Neuronal stem cell (in vitro differentiated cells): Measurements from ENCODE around the gene CHKA.

Source experiments
- DNase-seq: peaks from one replicate; pipeline ENCODE4 v3.0.0-alpha.2; 2013; ENCODE audit warnings: low spot score
- H2AFZ ChIP-seq: one replicate; pipeline ENCODE4 v1.6.1; 2013; ENCODE audit warnings: mild to moderate bottlenecking, low read length, inconsistent platforms
- H2AK5ac ChIP-seq: 2 replicates; pipeline ENCODE4 v1.6.1; 2013; ENCODE audit warnings: low read depth, mild to moderate bottlenecking, inconsistent platforms, low read length, moderate library complexity, mixed read lengths
- H2BK120ac ChIP-seq: 2 replicates; pipeline ENCODE4 v1.6.1; 2013; ENCODE audit warnings: low read depth, mild to moderate bottlenecking, inconsistent platforms, low read length, moderate library complexity, mixed read lengths
- H2BK12ac ChIP-seq: one replicate; pipeline ENCODE4 v1.6.1; 2013; ENCODE audit warnings: low read length, inconsistent platforms
- H2BK15ac ChIP-seq: 2 replicates; pipeline ENCODE4 v1.6.1; 2013; ENCODE audit warnings: mild to moderate bottlenecking, low read length, inconsistent platforms, mixed read lengths
- H2BK5ac ChIP-seq: one replicate; pipeline ENCODE4 v1.6.1; 2013; ENCODE audit warnings: inconsistent platforms, mild to moderate bottlenecking, low read length, moderate library complexity
- H3K14ac ChIP-seq: one replicate; pipeline ENCODE4 v1.6.1; 2013; ENCODE audit warnings: low read length, inconsistent platforms
- H3K18ac ChIP-seq: 2 replicates; pipeline ENCODE4 v1.6.1; 2013; ENCODE audit warnings: low read length, inconsistent platforms
- H3K23ac ChIP-seq: 2 replicates; pipeline ENCODE4 v1.6.1; 2013; ENCODE audit warnings: low read depth, mild to moderate bottlenecking, mixed read lengths, low read length, inconsistent platforms; ENCODE audit not compliant: poor library complexity
- H3K27ac ChIP-seq: replicated peaks from 3 replicates; pipeline ENCODE4 v1.5.1; 2013; ENCODE audit warnings: low read length, inconsistent platforms
- H3K27me3 ChIP-seq, 3 experiments: 2 replicates each; pipeline ENCODE4 v1.6.1; 2013; ENCODE audit warnings: low read length in 3 of 3, mild to moderate bottlenecking in 2 of 3, inconsistent platforms in 1 of 3, low read depth in 1 of 3, mixed read lengths in 1 of 3, moderate library complexity in 1 of 3; ENCODE audit not compliant: control insufficient read depth in 3 of 3, insufficient read depth in 3 of 3
- H3K36me3 ChIP-seq, 2 donors: replicated peaks in 1 of 2; 2 replicates each; pipeline ENCODE4 v1.6.1; 2013; ENCODE audit warnings: low read length in 2 of 2; ENCODE audit not compliant: control insufficient read depth in 2 of 2, insufficient read depth in 2 of 2
- H3K4ac ChIP-seq: 2 replicates; pipeline ENCODE4 v1.6.1; 2013; ENCODE audit warnings: inconsistent platforms, mild to moderate bottlenecking, low read length, moderate library complexity
- H3K4me1 ChIP-seq, 2 donors: 1 replicate in 1 of 2; 2 replicates in 1 of 2; pipeline ENCODE4 v1.6.1; 2013; ENCODE audit warnings: low read length in 2 of 2, low read depth in 1 of 2; ENCODE audit not compliant: control insufficient read depth in 2 of 2, insufficient read depth in 1 of 2
- H3K4me2 ChIP-seq: one replicate; pipeline ENCODE4 v1.6.1; 2013; ENCODE audit warnings: mild to moderate bottlenecking, low read length, inconsistent platforms; ENCODE audit not compliant: insufficient read depth, poor library complexity, severe bottlenecking
- H3K4me3 ChIP-seq, 2 donors: 2 replicates each; pipeline ENCODE4 v1.5.1; 2013; ENCODE audit warnings: low read length in 2 of 2, mild to moderate bottlenecking in 2 of 2, inconsistent platforms in 1 of 2, moderate library complexity in 1 of 2
- H3K79me1 ChIP-seq: one replicate; pipeline ENCODE4 v1.6.1; 2013; ENCODE audit warnings: low read depth, mild to moderate bottlenecking, inconsistent platforms, low read length, moderate library complexity
- H3K9ac ChIP-seq: one replicate; pipeline ENCODE4 v1.6.1; 2013; ENCODE audit warnings: mild to moderate bottlenecking, low read depth, low read length, inconsistent platforms; ENCODE audit not compliant: poor library complexity
- H3K9me3 ChIP-seq, 2 donors: replicated peaks in 1 of 2; 2 replicates each; pipeline versions ENCODE3 to v1.6.1; 2013; ENCODE audit warnings: low read length in 2 of 2, mild to moderate bottlenecking in 2 of 2, inconsistent platforms in 1 of 2, low read depth in 1 of 2, mixed read lengths in 1 of 2, moderate library complexity in 1 of 2; ENCODE audit not compliant: control insufficient read depth in 2 of 2, insufficient read depth in 1 of 2
- H4K8ac ChIP-seq: one replicate; pipeline ENCODE4 v1.6.1; 2013; ENCODE audit warnings: low read depth, mild to moderate bottlenecking, inconsistent platforms, low read length, moderate library complexity
- H4K91ac ChIP-seq: one replicate; pipeline ENCODE4 v1.6.1; 2013; ENCODE audit warnings: low read length, low read depth, mild to moderate bottlenecking, inconsistent platforms; ENCODE audit not compliant: poor library complexity
- WGBS, 2 donors: extraction: QIAGEN DNeasy Blood & Tissue Kit; methylation state at CpG; one replicate each; pipeline ENCODE4 v1.1.7; 2013; ENCODE audit warnings: missing lambda C conversion rate in 2 of 2, mixed read lengths in 1 of 2; ENCODE audit not compliant: insufficient read length in 2 of 2, insufficient replicate concordance in 1 of 2; ENCODE audit errors: extremely low coverage in 2 of 2; 5-methylcytosine and 5-hydroxymethylcytosine counted together

Gene CHKA

DNA sequence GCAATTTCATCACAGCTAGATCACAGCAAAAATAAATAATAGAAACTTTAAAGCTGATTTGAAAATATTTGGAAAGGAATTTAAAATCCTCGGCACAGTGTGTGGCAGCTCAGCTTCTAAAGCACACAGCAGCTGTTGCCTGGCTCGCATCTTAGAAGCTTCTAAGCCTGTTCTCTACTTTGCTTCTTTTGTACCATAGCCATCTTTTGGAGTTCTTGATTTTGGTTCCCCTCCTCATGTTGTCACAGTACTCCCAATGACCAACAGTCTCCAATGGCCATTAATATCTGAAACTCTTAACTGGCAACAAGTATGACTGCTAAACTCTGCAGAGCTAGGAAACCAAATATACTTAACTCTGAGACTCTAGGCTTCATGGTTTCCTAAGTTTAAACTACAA is 28.8 kb downstream of the CHKA start:
- no peaks in the 10 kb centered on the region for H3K9me3 ChIP-seq
- no peak overlapping the region for H3K23ac ChIP-seq
- H3K36me3 ChIP-seq: peaks cover 2 to 33% of the 10 kb centered on the region in 2 donors
- no peak overlapping the region for H2BK15ac ChIP-seq
- no peak overlapping the region for H3K4ac ChIP-seq
- no peaks in the 10 kb centered on the region for H3K79me1 ChIP-seq
- H3K4me1 ChIP-seq: peaks cover 0 to 6% of the 10 kb centered on the region in 2 donors
- H3K18ac ChIP-seq: no peak overlapping the region
- no peak overlapping the region for H2AK5ac ChIP-seq
- no peak overlapping the region for H4K8ac ChIP-seq
- H3K4me2 ChIP-seq: no peak overlapping the region
- H3K14ac ChIP-seq: no peak overlapping the region
- no CpG with 5 or more reads among the region's 2 CpGs for WGBS, 2 donors
- H3K4me3 ChIP-seq: no peak overlapping the region
- DNase-seq: no peak
- no peak overlapping the region for H3K9ac ChIP-seq
- H2BK5ac ChIP-seq: no peak overlapping the region
- no peak overlapping the region for H3K27ac ChIP-seq
- no peak overlapping the region for H2BK12ac ChIP-seq
- no peak overlapping the region for H4K91ac ChIP-seq
- no peak overlapping the region for H2AFZ ChIP-seq
- no peaks in the 10 kb centered on the region for H3K27me3 ChIP-seq
- no peak overlapping the region for H2BK120ac ChIP-seq

DNA sequence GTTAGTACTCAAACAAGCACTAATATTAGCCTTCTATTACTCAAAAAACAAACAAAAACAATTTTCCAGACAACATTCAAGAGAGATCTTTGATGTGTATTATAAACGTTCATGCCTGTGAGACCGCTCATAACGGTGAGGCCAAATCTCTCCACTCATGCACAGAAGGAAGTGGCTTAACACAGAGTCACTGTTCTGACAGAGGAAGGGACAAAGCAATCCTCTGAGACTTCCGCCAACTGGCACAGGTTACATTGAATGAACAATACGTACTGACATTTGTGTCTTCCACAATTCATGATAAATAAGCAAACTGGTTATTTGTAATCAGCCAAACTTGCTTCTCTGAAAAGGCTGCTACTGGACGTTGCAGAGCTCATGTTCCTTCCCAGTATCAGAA is 30.5 kb downstream of the CHKA start:
- Histone ChIP-seq H3K4me3 (no peak overlapping the region), H3K79me1 (no peaks in the 10 kb centered on the region), H3K14ac (no peak overlapping the region), H3K36me3 (peaks cover 2 to 27% of the 10 kb centered on the region in 2 donors), H3K18ac (no peak overlapping the region), H2AFZ (no peak overlapping the region), H3K23ac (no peak overlapping the region), H3K9me3 (no peaks in the 10 kb centered on the region), H4K8ac (no peak overlapping the region), H2BK15ac (no peak overlapping the region), H3K4me1 (peaks cover 0 to 6% of the 10 kb centered on the region in 2 donors), H2BK120ac (no peak overlapping the region), H2BK5ac (no peak overlapping the region), H4K91ac (no peak overlapping the region), H3K27ac (no peak overlapping the region), H2AK5ac (no peak overlapping the region), H3K4me2 (no peak overlapping the region), H2BK12ac (no peak overlapping the region), H3K4ac (no peak overlapping the region), H3K9ac (no peak overlapping the region), H3K27me3 (no peaks in the 10 kb centered on the region)
- WGBS, 2 donors: no CpG with 5 or more reads among the region's 6 CpGs
- DNase-seq: no peak

DNA sequence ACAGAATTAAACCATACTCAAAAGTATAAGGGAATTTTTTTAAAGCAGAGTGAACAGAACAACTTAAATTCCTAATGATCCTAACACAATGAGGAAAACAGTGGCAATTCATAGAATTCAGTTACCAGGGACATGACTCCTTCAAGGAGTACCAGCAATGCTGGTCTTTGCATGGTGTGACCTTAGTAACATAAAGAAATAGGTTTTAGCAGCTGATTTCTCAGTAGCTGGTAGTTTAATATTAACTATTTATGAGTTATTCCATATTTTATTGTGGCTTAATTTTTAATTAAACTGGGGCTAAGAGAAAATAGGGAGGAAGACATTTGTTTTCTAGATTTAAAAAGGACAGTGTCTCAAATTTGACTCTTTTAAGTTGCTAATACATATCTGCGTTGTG is 30.9 kb downstream of the CHKA start:
- WGBS, 2 donors: no CpG with 5 or more reads among the region's 1 CpG
- H3K9ac ChIP-seq: no peak overlapping the region
- no peak overlapping the region for H3K27ac ChIP-seq
- no peak overlapping the region for H3K18ac ChIP-seq
- no peak overlapping the region for H3K4ac ChIP-seq
- no peaks in the 10 kb centered on the region for H3K27me3 ChIP-seq
- peaks cover 0 to 6% of the 10 kb centered on the region in 2 donors for H3K4me1 ChIP-seq
- H3K9me3 ChIP-seq: no peaks in the 10 kb centered on the region
- no peak overlapping the region for H2BK5ac ChIP-seq
- H4K8ac ChIP-seq: no peak overlapping the region
- H3K14ac ChIP-seq: no peak overlapping the region
- H2AFZ ChIP-seq: no peak overlapping the region
- H2BK12ac ChIP-seq: no peak overlapping the region
- no peak overlapping the region for H3K4me2 ChIP-seq
- no peak for DNase-seq
- no peak overlapping the region for H2AK5ac ChIP-seq
- H3K23ac ChIP-seq: no peak overlapping the region
- H2BK120ac ChIP-seq: no peak overlapping the region
- peaks cover 2 to 27% of the 10 kb centered on the region in 2 donors for H3K36me3 ChIP-seq
- H2BK15ac ChIP-seq: no peak overlapping the region
- no peak overlapping the region for H3K4me3 ChIP-seq
- no peaks in the 10 kb centered on the region for H3K79me1 ChIP-seq
- no peak overlapping the region for H4K91ac ChIP-seq

DNA sequence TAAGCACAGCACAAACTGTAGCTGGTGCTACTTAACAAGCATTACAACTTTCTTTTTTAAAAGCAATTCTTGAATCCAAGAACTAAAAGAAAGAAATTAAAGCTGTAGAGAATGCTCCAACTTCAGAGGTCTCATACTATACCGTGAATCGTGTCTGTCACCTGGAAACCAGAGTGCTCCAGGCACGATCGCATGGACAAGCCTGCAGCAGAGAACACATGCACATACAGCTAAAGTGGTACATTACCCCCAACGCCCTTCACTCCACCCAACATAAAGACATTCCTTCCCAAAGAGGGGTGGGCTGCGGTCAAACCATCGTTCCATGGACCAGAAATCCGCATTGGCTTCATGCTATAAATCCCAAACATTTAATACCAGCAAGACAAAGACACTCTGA is 31.5 kb downstream of the CHKA start:
- H2AFZ ChIP-seq: no peak overlapping the region
- no peaks in the 10 kb centered on the region for H3K27me3 ChIP-seq
- H3K14ac ChIP-seq: no peak overlapping the region
- no peaks in the 10 kb centered on the region for H3K9me3 ChIP-seq
- H3K27ac ChIP-seq: no peak overlapping the region
- WGBS, 2 donors: no CpG with 5 or more reads among the region's 8 CpGs
- no peak overlapping the region for H3K4ac ChIP-seq
- H2AK5ac ChIP-seq: no peak overlapping the region
- H3K79me1 ChIP-seq: no peaks in the 10 kb centered on the region
- no peak overlapping the region for H3K23ac ChIP-seq
- no peak overlapping the region for H3K4me2 ChIP-seq
- no peak overlapping the region for H3K9ac ChIP-seq
- peaks cover 0 to 6% of the 10 kb centered on the region in 2 donors for H3K4me1 ChIP-seq
- H4K91ac ChIP-seq: no peak overlapping the region
- H4K8ac ChIP-seq: no peak overlapping the region
- H3K36me3 ChIP-seq: peaks cover 2 to 26% of the 10 kb centered on the region in 2 donors
- no peak overlapping the region for H3K4me3 ChIP-seq
- H2BK12ac ChIP-seq: no peak overlapping the region
- DNase-seq: no peak
- H2BK5ac ChIP-seq: no peak overlapping the region
- no peak overlapping the region for H3K18ac ChIP-seq
- no peak overlapping the region for H2BK120ac ChIP-seq
- H2BK15ac ChIP-seq: no peak overlapping the region
